Activated T-cell treated with anti-CD3 and anti-CD28 coated beads, Interleukin-2, amount 50 U/mL, for 24 hours (primary cell): ENCODE results near the gene GIGYF2.
A peak's percentile ranks its signal among the peaks of the same experiment; 100 is the strongest.

Experiments
- DNase-seq: peaks from one replicate; pipeline ENCODE4 v3.0.0-alpha.2; 2020
- H3K27ac Mint-ChIP-seq: 2 replicates; pipeline ENCODE4 v1.8.0; 2020; ENCODE audit warnings: mild to moderate bottlenecking, mixed read lengths
- H3K27me3 Mint-ChIP-seq: 2 replicates; pipeline ENCODE4 v1.8.0; 2020; ENCODE audit warnings: mixed read lengths
- H3K36me3 Mint-ChIP-seq: 2 replicates; pipeline ENCODE4 v1.8.0; 2020; ENCODE audit warnings: low read depth, mixed read lengths
- H3K4me1 Mint-ChIP-seq: 2 replicates; pipeline ENCODE4 v1.8.0; 2020; ENCODE audit warnings: low read depth, mixed read lengths
- H3K4me3 Mint-ChIP-seq: 2 replicates; pipeline ENCODE4 v1.8.0; 2020; ENCODE audit warnings: mild to moderate bottlenecking, moderate library complexity, mixed read lengths
- H3K9me3 Mint-ChIP-seq: 2 replicates; pipeline ENCODE4 v1.8.0; 2020; ENCODE audit warnings: mixed read lengths

Gene GIGYF2, protein sequence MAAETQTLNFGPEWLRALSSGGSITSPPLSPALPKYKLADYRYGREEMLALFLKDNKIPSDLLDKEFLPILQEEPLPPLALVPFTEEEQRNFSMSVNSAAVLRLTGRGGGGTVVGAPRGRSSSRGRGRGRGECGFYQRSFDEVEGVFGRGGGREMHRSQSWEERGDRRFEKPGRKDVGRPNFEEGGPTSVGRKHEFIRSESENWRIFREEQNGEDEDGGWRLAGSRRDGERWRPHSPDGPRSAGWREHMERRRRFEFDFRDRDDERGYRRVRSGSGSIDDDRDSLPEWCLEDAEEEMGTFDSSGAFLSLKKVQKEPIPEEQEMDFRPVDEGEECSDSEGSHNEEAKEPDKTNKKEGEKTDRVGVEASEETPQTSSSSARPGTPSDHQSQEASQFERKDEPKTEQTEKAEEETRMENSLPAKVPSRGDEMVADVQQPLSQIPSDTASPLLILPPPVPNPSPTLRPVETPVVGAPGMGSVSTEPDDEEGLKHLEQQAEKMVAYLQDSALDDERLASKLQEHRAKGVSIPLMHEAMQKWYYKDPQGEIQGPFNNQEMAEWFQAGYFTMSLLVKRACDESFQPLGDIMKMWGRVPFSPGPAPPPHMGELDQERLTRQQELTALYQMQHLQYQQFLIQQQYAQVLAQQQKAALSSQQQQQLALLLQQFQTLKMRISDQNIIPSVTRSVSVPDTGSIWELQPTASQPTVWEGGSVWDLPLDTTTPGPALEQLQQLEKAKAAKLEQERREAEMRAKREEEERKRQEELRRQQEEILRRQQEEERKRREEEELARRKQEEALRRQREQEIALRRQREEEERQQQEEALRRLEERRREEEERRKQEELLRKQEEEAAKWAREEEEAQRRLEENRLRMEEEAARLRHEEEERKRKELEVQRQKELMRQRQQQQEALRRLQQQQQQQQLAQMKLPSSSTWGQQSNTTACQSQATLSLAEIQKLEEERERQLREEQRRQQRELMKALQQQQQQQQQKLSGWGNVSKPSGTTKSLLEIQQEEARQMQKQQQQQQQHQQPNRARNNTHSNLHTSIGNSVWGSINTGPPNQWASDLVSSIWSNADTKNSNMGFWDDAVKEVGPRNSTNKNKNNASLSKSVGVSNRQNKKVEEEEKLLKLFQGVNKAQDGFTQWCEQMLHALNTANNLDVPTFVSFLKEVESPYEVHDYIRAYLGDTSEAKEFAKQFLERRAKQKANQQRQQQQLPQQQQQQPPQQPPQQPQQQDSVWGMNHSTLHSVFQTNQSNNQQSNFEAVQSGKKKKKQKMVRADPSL (N-terminal part only)

GRCh38 chr2:232697059-232697806 lies at the start of gene GIGYF2:
Gene GIGYF2, plus strand, starts transcription at chr2:232697331. Its CDS starts 37,867 bp downstream, at chr2:232735198.
- Mint-ChIP-seq H3K4me1 (peaks cover 38% of the 10 kb centered on the region), H3K27me3 (no peaks in the 10 kb centered on the region), H3K9me3 (peaks cover 3% of the 10 kb centered on the region), H3K4me3 (peak within 1 kb of the TSS; percentile 96), H3K27ac (peak within 1 kb of the TSS; percentile 91), H3K36me3 (peaks cover 37% of the 10 kb centered on the region)
- DNase-seq, result peak; percentile 97

DNA sequence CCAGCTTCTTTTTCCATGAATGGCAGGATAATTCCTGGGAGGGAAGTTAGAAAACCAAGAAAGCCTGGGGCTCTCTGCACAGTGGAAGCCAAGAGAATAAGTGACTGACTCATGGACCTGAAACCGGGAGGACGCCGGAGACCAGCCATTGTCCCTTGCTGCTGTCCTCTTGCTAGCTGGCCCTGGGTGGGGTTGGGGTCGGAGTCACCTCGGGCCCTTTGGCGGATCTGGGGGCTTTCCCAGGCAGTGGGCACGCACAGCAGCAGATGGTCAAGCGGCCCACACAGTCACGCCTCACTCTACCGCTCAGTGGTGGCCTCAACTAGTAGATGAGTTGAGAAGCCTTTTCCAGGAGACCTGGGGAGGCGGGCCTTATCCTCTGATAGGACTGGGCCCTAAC lies 48.1 kb upstream of the GIGYF2 start:
- Mint-ChIP-seq H3K36me3 (no peaks in the 10 kb centered on the region), H3K4me1 (no peaks in the 10 kb centered on the region), H3K27me3 (no peaks in the 10 kb centered on the region), H3K9me3 (no peaks in the 10 kb centered on the region), H3K4me3 (no peak overlapping the region), H3K27ac (no peak overlapping the region)
- DNase-seq, result no peak

DNA sequence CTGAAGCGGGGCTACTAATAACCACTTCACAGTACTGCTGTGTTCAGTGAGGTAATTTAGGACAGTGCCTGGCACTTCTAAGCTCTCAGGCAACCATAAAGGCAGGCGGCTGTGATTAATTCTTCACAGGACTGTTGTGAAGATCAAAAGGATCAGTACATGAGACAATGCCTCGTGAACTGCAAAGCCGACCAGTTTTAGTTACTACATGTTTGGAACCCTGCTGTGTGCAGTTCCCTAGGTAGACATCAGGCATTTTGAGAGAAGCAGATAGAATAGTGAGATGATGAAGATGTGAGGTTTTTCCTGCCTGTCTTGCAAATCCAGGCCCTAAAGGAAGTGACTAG lies 44.7 kb upstream of the GIGYF2 start:
- H3K4me1 Mint-ChIP-seq, result no peaks in the 10 kb centered on the region

DNA sequence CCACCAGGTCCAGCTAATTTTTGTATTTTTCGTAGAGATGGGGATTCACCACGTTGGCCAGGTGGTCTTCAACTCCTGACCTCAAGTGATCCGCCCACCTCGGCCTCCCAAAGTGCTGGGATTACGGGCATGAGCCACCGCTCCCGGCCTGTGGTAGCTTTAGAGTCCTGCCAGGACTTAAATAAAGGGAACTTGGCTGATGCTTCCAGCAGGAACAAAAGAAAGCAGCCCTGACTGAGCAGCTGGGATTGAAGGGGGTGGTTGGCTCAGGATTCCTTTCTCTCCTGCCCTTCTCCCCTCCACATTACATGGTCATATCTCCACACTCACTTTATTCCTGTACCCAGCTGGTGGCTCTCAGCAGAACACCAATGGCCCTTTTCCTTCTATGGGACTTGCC lies 43.7 kb upstream of the GIGYF2 start:
- H3K4me3 Mint-ChIP-seq, result no peak overlapping the region
- no peaks in the 10 kb centered on the region for H3K9me3 Mint-ChIP-seq
- no peak for DNase-seq
- H3K36me3 Mint-ChIP-seq, result no peaks in the 10 kb centered on the region
- H3K27me3 Mint-ChIP-seq, result no peaks in the 10 kb centered on the region
- no peak overlapping the region for H3K27ac Mint-ChIP-seq
- no peaks in the 10 kb centered on the region for H3K4me1 Mint-ChIP-seq

More for the DNA sequence above, 44.7 kb upstream of the GIGYF2 start:
- H3K27ac Mint-ChIP-seq, result no peak overlapping the region
- H3K36me3 Mint-ChIP-seq, result no peaks in the 10 kb centered on the region
- no peaks in the 10 kb centered on the region for H3K9me3 Mint-ChIP-seq
- no peak for DNase-seq
- no peak overlapping the region for H3K4me3 Mint-ChIP-seq
- no peaks in the 10 kb centered on the region for H3K27me3 Mint-ChIP-seq

GRCh38 chr2:232655392-232655791 lies 41.7 kb upstream of the GIGYF2 start:
- no peaks in the 10 kb centered on the region for H3K9me3 Mint-ChIP-seq
- H3K27ac Mint-ChIP-seq, result no peak overlapping the region
- no peak for DNase-seq
- H3K27me3 Mint-ChIP-seq, result no peaks in the 10 kb centered on the region
- H3K4me3 Mint-ChIP-seq, result no peak overlapping the region
- H3K36me3 Mint-ChIP-seq, result no peaks in the 10 kb centered on the region
- no peaks in the 10 kb centered on the region for H3K4me1 Mint-ChIP-seq

DNA sequence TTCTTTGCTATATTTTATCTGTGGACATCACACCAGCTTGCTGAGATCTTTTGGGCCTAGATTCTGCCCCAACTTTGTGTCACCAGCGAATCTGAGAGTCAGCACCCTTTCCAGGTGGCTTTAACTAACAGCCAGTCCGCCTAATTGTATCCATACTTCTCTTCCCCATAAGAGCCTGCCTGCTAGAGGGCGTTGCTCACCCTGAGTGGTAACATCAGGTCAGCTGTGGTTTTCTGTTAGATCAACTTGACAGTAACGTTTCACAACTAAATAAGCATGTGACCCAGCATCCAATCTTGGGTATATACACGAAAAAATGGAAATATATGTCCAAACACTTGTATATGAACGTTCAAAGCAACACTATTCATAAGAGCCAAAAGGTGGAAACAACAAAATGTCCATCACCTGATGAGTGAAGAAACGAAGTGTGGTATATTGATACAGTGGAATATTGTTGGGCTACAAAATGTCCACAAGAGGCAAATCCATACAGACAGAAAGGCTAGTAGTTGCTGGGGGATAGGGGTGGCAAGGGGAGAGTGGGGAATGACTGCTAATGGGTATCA lies 38.8 kb upstream of the GIGYF2 start:
- Mint-ChIP-seq H3K9me3 (no peaks in the 10 kb centered on the region), H3K27me3 (no peaks in the 10 kb centered on the region), H3K4me3 (no peak overlapping the region), H3K27ac (no peak overlapping the region), H3K36me3 (no peaks in the 10 kb centered on the region), H3K4me1 (no peaks in the 10 kb centered on the region)
- DNase-seq, result no peak

GRCh38 chr2:232659359-232659758 lies 37.8 kb upstream of the GIGYF2 start:
- no peak for DNase-seq
- Mint-ChIP-seq H3K4me1 (no peaks in the 10 kb centered on the region), H3K36me3 (no peaks in the 10 kb centered on the region), H3K27me3 (no peaks in the 10 kb centered on the region), H3K27ac (no peak overlapping the region), H3K4me3 (no peak overlapping the region), H3K9me3 (no peaks in the 10 kb centered on the region)

- Mint-ChIP-seq H3K4me3 (no peak overlapping the region), H3K27me3 (no peaks in the 10 kb centered on the region), H3K27ac (no peak overlapping the region), H3K9me3 (no peaks in the 10 kb centered on the region), H3K36me3 (no peaks in the 10 kb centered on the region), H3K4me1 (no peaks in the 10 kb centered on the region)
- DNase-seq, result no peak
Measured at GRCh38 chr2:232662486-232663260, 34.5 kb upstream of the GIGYF2 start.

GRCh38 chr2:232666051-232666805 lies 30.9 kb upstream of the GIGYF2 start:
- no peak for DNase-seq
- Mint-ChIP-seq H3K27ac (no peak overlapping the region), H3K4me3 (no peak overlapping the region), H3K4me1 (no peaks in the 10 kb centered on the region), H3K27me3 (peaks cover 3% of the 10 kb centered on the region), H3K9me3 (no peaks in the 10 kb centered on the region), H3K36me3 (no peaks in the 10 kb centered on the region)

DNA sequence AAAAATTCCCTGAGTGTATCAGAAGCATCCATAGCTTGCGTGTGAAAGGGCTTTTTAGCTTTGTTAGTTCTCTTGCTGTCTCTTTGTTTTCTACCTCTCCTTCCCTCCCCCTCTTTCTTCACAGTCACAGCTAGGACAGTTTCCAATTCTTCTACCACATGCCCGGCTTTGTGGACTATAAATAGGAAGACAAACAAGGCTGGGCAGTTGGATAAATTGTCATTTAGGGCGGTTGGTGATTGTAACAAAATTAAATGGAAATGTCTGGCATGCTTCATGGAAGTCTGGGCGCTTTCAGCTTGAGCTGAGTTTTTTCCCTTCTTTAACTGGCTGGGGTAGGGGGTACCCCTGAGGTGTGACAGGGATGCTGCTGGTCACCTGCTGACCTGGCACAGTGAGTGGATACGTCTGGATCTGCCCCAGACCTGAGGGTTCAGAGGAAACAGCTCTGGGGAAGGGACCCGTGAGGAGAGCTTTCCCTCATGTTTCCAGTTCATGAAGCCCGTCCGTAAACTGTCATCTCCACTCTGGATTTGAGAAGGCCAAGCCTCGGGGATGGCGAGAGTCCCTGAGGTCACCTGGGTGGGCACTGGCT lies 29.0 kb upstream of the GIGYF2 start:
- no peak overlapping the region for H3K27ac Mint-ChIP-seq
- H3K36me3 Mint-ChIP-seq, result no peaks in the 10 kb centered on the region
- no peak for DNase-seq
- no peak overlapping the region for H3K4me3 Mint-ChIP-seq
- peaks cover 3% of the 10 kb centered on the region for H3K27me3 Mint-ChIP-seq
- no peaks in the 10 kb centered on the region for H3K9me3 Mint-ChIP-seq
- H3K4me1 Mint-ChIP-seq, result no peaks in the 10 kb centered on the region

DNA sequence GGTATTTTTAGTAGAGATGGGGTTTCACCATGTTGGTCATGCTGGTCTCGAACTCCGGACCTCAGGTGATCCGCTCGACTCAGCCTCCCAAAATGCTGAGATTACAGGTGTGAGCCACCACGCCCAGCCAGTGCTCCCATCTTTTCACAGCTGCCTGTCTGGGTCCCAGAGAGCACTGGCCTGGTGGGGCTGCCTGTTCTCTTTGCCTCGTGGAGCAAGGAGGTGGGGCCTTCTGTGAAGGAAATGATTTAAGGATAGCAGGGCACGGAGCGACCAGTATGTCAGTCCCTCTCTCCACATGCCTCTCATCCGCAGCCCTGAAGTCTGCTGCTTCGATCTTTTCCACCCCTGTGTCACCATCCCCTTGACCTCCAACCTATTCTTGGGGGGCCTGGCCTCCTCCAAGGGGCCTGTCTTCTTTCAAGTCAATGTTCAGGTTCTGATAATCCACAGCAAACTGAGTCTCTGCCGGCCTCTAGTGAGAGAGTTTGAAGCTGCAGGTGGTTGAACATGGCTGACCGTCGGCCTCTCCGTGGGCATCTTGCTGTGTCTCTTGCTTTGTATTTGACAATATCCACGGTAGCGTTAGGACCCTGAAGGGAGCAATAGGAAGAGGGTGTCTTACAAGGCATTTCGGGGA lies 28.2 kb upstream of the GIGYF2 start:
- no peak overlapping the region for H3K4me3 Mint-ChIP-seq
- no peak overlapping the region for H3K27ac Mint-ChIP-seq
- H3K36me3 Mint-ChIP-seq, result no peaks in the 10 kb centered on the region
- no peaks in the 10 kb centered on the region for H3K4me1 Mint-ChIP-seq
- no peak for DNase-seq
- H3K9me3 Mint-ChIP-seq, result no peaks in the 10 kb centered on the region
- H3K27me3 Mint-ChIP-seq, result peaks cover 3% of the 10 kb centered on the region

- Mint-ChIP-seq H3K27me3 (peaks cover 3% of the 10 kb centered on the region), H3K36me3 (no peaks in the 10 kb centered on the region), H3K27ac (no peak overlapping the region), H3K4me1 (no peaks in the 10 kb centered on the region), H3K4me3 (no peak overlapping the region), H3K9me3 (no peaks in the 10 kb centered on the region)
- DNase-seq, result no peak
Measured at GRCh38 chr2:232672588-232672987, 24.5 kb upstream of the GIGYF2 start.
